Mesodermal cell (in vitro differentiated cells): ENCODE measurements around the gene SLC40A1.
"Not testable (repeated sequence)": the region's sequence is repeated elsewhere in the genome, so short reads cannot be mapped to it uniquely, and the experiment has no call there.

Experiments
- H3K27ac ChIP-seq: 2 replicates; pipeline ENCODE4 v1.7.0; 2013; ENCODE audit warnings: mild to moderate bottlenecking, low read depth, low read length, moderate library complexity; ENCODE audit not compliant: severe bottlenecking
- H3K36me3 ChIP-seq: 2 replicates; pipeline ENCODE4 v1.7.1; 2013; ENCODE audit warnings: mild to moderate bottlenecking, low read length, moderate library complexity; ENCODE audit not compliant: control insufficient read depth, insufficient read depth
- H3K4me1 ChIP-seq: one replicate; pipeline ENCODE4 v1.7.1; 2013; ENCODE audit warnings: mild to moderate bottlenecking, low read length; ENCODE audit not compliant: insufficient read depth, control insufficient read depth, poor library complexity, severe bottlenecking
- H3K4me3 ChIP-seq: 2 replicates; pipeline ENCODE4 v1.7.0; 2013; ENCODE audit warnings: low read length, control low read depth, mild to moderate bottlenecking; ENCODE audit not compliant: insufficient read depth, poor library complexity, severe bottlenecking; ENCODE audit errors: extremely low read depth
- H3K9me3 ChIP-seq: 2 replicates; pipeline ENCODE4 v1.7.1; 2013; ENCODE audit warnings: mild to moderate bottlenecking, low read length, moderate library complexity; ENCODE audit not compliant: control insufficient read depth
- WGBS, 2 experiments: methylation state at CpG; one replicate each; pipeline ENCODE4 v1.1.5; 2013; ENCODE audit warnings: missing lambda C conversion rate in 2 of 2; ENCODE audit not compliant: insufficient coverage in 2 of 2; 5-methylcytosine and 5-hydroxymethylcytosine counted together

Gene SLC40A1

GRCh38 chr2:189613650-189614420, 33.2 kb upstream of the SLC40A1 start:
- Histone ChIP-seq H3K4me1 (peaks cover 21% of the 10 kb centered on the region), H3K9me3 (no peaks in the 10 kb centered on the region), H3K36me3 (no peaks in the 10 kb centered on the region), H3K4me3 (no peak overlapping the region), H3K27ac (peak overlapping the region; percentile 99)
- no CpG with 5 or more reads among the region's 2 CpGs for WGBS, 2 experiments

DNA sequence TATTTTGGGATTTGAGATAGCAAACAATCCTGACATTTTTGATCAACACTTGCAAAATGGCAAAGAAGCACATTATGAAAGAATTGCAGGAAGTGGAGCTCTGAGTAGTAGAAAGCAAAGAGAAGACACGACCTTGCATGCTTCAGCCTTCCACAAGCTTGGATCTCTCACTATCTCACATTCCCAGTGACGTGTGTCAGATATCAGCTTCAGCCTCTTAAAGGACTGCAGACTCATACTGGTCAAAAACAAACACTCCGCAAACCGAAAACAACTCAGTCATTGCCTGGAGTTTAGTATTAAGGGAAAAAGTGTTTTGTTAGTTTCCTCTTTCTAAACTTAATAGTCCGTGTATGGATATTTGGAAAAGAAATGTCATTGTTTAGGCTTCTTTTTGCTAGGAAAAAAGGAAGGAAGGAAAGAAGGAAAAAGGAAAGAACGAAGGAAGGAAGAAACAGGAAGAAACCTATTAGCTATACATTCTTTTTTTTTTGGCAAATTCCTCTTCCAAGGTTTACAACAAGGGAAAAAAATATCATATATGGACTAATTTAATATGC, 32.6 kb upstream of the SLC40A1 start:
- no peaks in the 10 kb centered on the region for H3K36me3 ChIP-seq
- no peaks in the 10 kb centered on the region for H3K9me3 ChIP-seq
- WGBS, 2 experiments: 21 to 80% methylated on average over 1 to 2 of the region's 6 CpGs
- H3K27ac ChIP-seq: peak overlapping the region; percentile 99
- H3K4me3 ChIP-seq: no peak overlapping the region
- H3K4me1 ChIP-seq: peaks cover 21% of the 10 kb centered on the region

GRCh38 chr2:189610700-189611099, 30.1 kb upstream of the SLC40A1 start:
- Histone ChIP-seq H3K4me1 (peaks cover 21% of the 10 kb centered on the region), H3K36me3 (no peaks in the 10 kb centered on the region), H3K27ac (no peak overlapping the region), H3K9me3 (no peaks in the 10 kb centered on the region), H3K4me3 (no peak overlapping the region)
- WGBS, 2 experiments: no CpG with 5 or more reads among the region's 2 CpGs

DNA sequence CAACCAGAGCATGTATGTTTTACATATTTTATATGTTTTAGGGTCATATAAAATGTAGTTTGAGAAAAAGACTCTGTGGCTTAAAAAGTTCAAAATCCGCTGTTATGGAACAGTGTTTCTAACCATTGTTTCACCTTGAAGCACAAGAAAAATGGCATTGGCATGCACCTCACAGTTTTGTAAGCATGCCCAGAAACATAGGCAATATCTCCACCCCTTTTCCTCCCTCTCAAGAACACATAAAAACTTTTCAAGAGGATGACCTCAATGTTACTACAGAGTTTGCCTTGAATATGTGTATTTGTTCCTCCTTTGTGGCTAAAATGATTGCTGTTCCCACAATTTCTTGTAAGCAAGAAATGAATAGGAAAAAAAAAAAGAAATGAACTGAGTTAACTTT, 29.3 kb upstream of the SLC40A1 start:
- H3K9me3 ChIP-seq: no peaks in the 10 kb centered on the region
- peaks cover 21% of the 10 kb centered on the region for H3K4me1 ChIP-seq
- H3K27ac ChIP-seq: no peak overlapping the region
- H3K4me3 ChIP-seq: no peak overlapping the region
- 100% methylated on average over 1 of the region's 1 CpG for WGBS, 2 experiments
- no peaks in the 10 kb centered on the region for H3K36me3 ChIP-seq

- H3K4me1 ChIP-seq: peaks cover 18% of the 10 kb centered on the region
- no peaks in the 10 kb centered on the region for H3K36me3 ChIP-seq
- H3K9me3 ChIP-seq: no peaks in the 10 kb centered on the region
- H3K4me3 ChIP-seq: no peak overlapping the region
- no peak overlapping the region for H3K27ac ChIP-seq
- 80 to 100% methylated on average over 1 to 2 of the region's 4 CpGs for WGBS, 2 experiments
These were observed 28.8 kb upstream of the SLC40A1 start for GRCh38 chr2:189609423-189609816.

- Histone ChIP-seq H3K9me3 (no peaks in the 10 kb centered on the region), H3K27ac (no peak overlapping the region), H3K4me1 (peaks cover 13% of the 10 kb centered on the region), H3K36me3 (no peaks in the 10 kb centered on the region), H3K4me3 (no peak overlapping the region)
- WGBS, 2 experiments: 100% methylated on average over 1 of the region's 2 CpGs; no CpG with 5 or more reads in 1 of the 2 experiments
These were observed 28.3 kb upstream of the SLC40A1 start for GRCh38 chr2:189608795-189609422.

DNA sequence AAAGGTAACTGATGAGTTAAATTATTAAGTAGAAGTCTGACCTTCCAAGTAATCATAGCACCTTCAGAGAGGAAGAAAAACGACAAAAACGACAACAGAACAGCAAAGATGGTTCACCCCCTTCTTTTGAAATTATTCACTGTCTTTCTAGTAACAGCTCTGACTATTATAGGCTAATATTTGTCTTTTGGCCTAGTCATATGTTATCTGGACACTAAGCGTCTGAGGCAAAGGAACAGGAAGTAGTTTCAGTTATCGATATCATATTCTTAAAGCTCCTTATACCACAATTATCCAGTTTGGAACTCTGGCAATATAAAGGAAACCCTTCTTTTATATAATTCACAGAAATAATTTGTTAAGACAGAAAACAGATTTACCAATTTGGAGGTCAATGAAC, 27.6 kb upstream of the SLC40A1 start:
- H3K4me3 ChIP-seq: no peak overlapping the region
- WGBS, 2 experiments: 100% methylated on average over 1 of the region's 4 CpGs; no CpG with 5 or more reads in 1 of the 2 experiments
- peaks cover 7% of the 10 kb centered on the region for H3K4me1 ChIP-seq
- H3K27ac ChIP-seq: no peak overlapping the region
- no peaks in the 10 kb centered on the region for H3K9me3 ChIP-seq
- no peaks in the 10 kb centered on the region for H3K36me3 ChIP-seq

GRCh38 chr2:189602233-189602632, 21.6 kb upstream of the SLC40A1 start:
- no peaks in the 10 kb centered on the region for H3K36me3 ChIP-seq
- 100% methylated on average over 1 of the region's 4 CpGs for WGBS, 2 experiments
- H3K4me1 ChIP-seq: peaks cover 10% of the 10 kb centered on the region

GRCh38 chr2:189601652-189602051, 21.1 kb upstream of the SLC40A1 start:
- H3K36me3 ChIP-seq, H3K27ac ChIP-seq, H3K9me3 ChIP-seq, H3K4me3 ChIP-seq: not testable (repeated sequence)
- WGBS, 2 experiments: 60% methylated on average over 1 of the region's 2 CpGs; no CpG with 5 or more reads in 1 of the 2 experiments
- peaks cover 10% of the 10 kb centered on the region for H3K4me1 ChIP-seq

More at GRCh38 chr2:189602233-189602632, 21.6 kb upstream of the SLC40A1 start:
- H3K27ac ChIP-seq: no peak overlapping the region
- no peak overlapping the region for H3K4me3 ChIP-seq
- no peaks in the 10 kb centered on the region for H3K9me3 ChIP-seq

DNA sequence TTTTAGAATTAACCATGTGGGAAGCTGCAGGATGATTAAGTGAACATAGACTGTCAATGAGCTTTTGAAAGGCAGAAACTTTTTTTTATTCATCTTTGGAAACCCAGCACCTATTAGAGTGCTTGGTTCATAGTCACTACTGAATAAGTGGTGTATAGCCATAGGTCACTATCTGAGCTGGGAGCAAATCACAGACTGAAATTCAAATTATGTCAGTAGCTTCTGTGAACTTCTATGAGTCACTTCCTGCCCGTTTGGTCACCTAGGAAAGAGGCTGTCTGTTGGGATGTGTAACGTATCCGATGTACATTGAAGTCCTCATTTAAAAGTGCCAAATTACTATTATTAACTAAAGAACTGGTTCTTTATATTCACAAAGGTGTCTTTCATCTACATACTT, 20.5 kb upstream of the SLC40A1 start:
- Histone ChIP-seq H3K27ac (no peak overlapping the region), H3K36me3 (no peaks in the 10 kb centered on the region), H3K4me1 (peaks cover 10% of the 10 kb centered on the region), H3K4me3 (no peak overlapping the region), H3K9me3 (no peaks in the 10 kb centered on the region)
- no CpG with 5 or more reads among the region's 3 CpGs for WGBS, 2 experiments

- Histone ChIP-seq H3K4me3 (no peak overlapping the region), H3K9me3 (no peaks in the 10 kb centered on the region), H3K27ac (peak overlapping the region; percentile 38), H3K36me3 (no peaks in the 10 kb centered on the region), H3K4me1 (peaks cover 10% of the 10 kb centered on the region)
- WGBS, 2 experiments: no CpG with 5 or more reads among the region's 1 CpG
These were observed 18.7 kb upstream of the SLC40A1 start for GRCh38 chr2:189599245-189599644.
